ENCODE data around the gene CIROP.

GRCh38 chr14:23053426-23053825 is 51.4 kb downstream of the CIROP start:
- no peak for TF ChIP-seq POLR2AphosphoS5 (IDR thresholded peaks at IDR 0.05; ENCODE audit: low read depth, low read length)
- no peak for TF ChIP-seq TAF1 (IDR thresholded peaks at IDR 0.05; ENCODE audit: borderline replicate concordance, insufficient read depth, low read length)
